GM12878 (cell line): ENCODE data around the gene CSF3. TPM values are rescaled to one million over a fixed set of nuclear protein-coding genes. Genes with fewer than 3 reads are reported as not detected.

Source experiments
- ATAC-seq: fragments of 200-7000 bp; cut with Tn5 transposase; 3 replicates; pipeline ENCODE4 v1.9.1; 2020; ENCODE audit warnings: mild to moderate bottlenecking, moderate library complexity
- BruUV-seq: library from RNA; stranded (reverse); fragments of 400-500 nt; replicated peaks from 2 replicates; lab custom pipeline; 2021; lab: Mats Ljungman, UMichigan
- CTCF ChIA-PET: fragments of 300-600 bp; sonication (Branson Sonifier 250); formaldehyde crosslinking; extraction: SDS; loops from one replicate; lab custom pipeline; 2021; ENCODE audit warnings: inconsistent platforms; lab: Yijun Ruan, JAX
- POLR2A ChIA-PET: fragments of 350-600 bp; formaldehyde crosslinking; extraction: SDS; loops from one replicate; lab custom pipeline; 2021; ENCODE audit warnings: inconsistent platforms; lab: Charles Lee
- RAD21 ChIA-PET: fragments of 300-600 bp; sonication (Branson Sonifier 250); formaldehyde crosslinking; loops from one replicate; lab custom pipeline; 2023; ENCODE audit warnings: antibody characterized with exemption; ENCODE audit not compliant: unreplicated experiment; lab: Charles Lee
- SMC1A ChIA-PET: fragments of 300-600 bp; sonication (Branson Sonifier 250); formaldehyde crosslinking; loops from one replicate; lab custom pipeline; 2023; ENCODE audit not compliant: unreplicated experiment, uncharacterized antibody; lab: Charles Lee
- DNase-seq: peaks from one replicate; pipeline ENCODE4 v3.0.0-alpha.2; 2011; ENCODE audit warnings: low read depth, low spot score
- FAIRE-seq: peaks from 3 replicates; lab custom pipeline; 2011; peaks lifted over from hg19 to GRCh38; lab: Jason Lieb, UNC
- H2AFZ ChIP-seq: 2 replicates; pipeline ENCODE4 v1.6.0; 2011; ENCODE audit warnings: low read depth, low read length, control low read depth; ENCODE audit not compliant: control insufficient read depth
- H3K27ac ChIP-seq: 2 replicates; pipeline ENCODE4 v1.5.1; 2011; ENCODE audit warnings: control low read depth; ENCODE audit not compliant: control insufficient read depth, insufficient read depth
- H3K27me3 ChIP-seq, 2 experiments: replicated peaks in 1 of 2; 2 replicates each; pipeline versions ENCODE4 v1.6.0 to v1.6.1; 2011; ENCODE audit warnings: low read length in 1 of 2; ENCODE audit not compliant: control insufficient read depth in 2 of 2, insufficient read depth in 2 of 2
- H3K36me3 ChIP-seq, 2 experiments: 2 replicates each; pipeline ENCODE4 v1.5.1; 2011; ENCODE audit warnings: low read length in 1 of 2; ENCODE audit not compliant: control insufficient read depth in 2 of 2, insufficient read depth in 2 of 2
- H3K4me1 ChIP-seq: 2 replicates; pipeline ENCODE4 v1.6.1; 2011; ENCODE audit warnings: mild to moderate bottlenecking, low read length, moderate library complexity, mixed read lengths; ENCODE audit not compliant: control insufficient read depth, insufficient read depth
- H3K4me2 ChIP-seq: 2 replicates; pipeline ENCODE4 v1.6.0; 2011; ENCODE audit warnings: control low read depth; ENCODE audit not compliant: control insufficient read depth, insufficient read depth
- H3K4me3 ChIP-seq: fragments of 200-600 bp; sonication (generic); 2 replicates; pipeline ENCODE4 v1.5.1; 2016
- H3K79me2 ChIP-seq: 2 replicates; pipeline ENCODE4 v1.6.0; 2011; ENCODE audit warnings: low read length; ENCODE audit not compliant: control insufficient read depth, insufficient read depth
- H3K9ac ChIP-seq: 2 replicates; pipeline ENCODE4 v1.8.0; 2011; ENCODE audit warnings: low read length, control low read depth, mixed read lengths; ENCODE audit not compliant: control insufficient read depth, insufficient read depth
- H3K9me3 ChIP-seq: replicated peaks from 3 replicates; pipeline ENCODE4 v1.5.1; 2011; ENCODE audit warnings: mild to moderate bottlenecking, low read length; ENCODE audit not compliant: control insufficient read depth, insufficient read depth
- H4K20me1 ChIP-seq: 2 replicates; pipeline ENCODE4 v1.6.0; 2011; ENCODE audit not compliant: control insufficient read depth, insufficient read depth
- ATF3 ChIP-seq: IDR thresholded peaks from 2 replicates; pipeline ENCODE4 v1.6.1; 2011; ENCODE audit warnings: low read depth, mild to moderate bottlenecking, low read length, moderate library complexity, borderline replicate concordance; ENCODE audit errors: extremely low read depth
- JUNB ChIP-seq: IDR thresholded peaks from 2 replicates; pipeline ENCODE4 v1.6.1; 2016; ENCODE audit warnings: antibody characterized with exemption, mild to moderate bottlenecking
- MTA3 ChIP-seq: IDR thresholded peaks from 2 replicates; pipeline ENCODE4 v1.6.1; 2012; ENCODE audit warnings: low read length, inconsistent platforms, borderline replicate concordance
- MYB ChIP-seq: fragments of 150-350 bp; IDR thresholded peaks from 2 replicates; pipeline ENCODE4 v1.6.1; 2014; ENCODE audit warnings: mild to moderate bottlenecking, low read depth, low read length, borderline replicate concordance
- NFYA ChIP-seq: IDR thresholded peaks from 2 replicates; pipeline ENCODE4 v1.6.1; 2011; ENCODE audit warnings: low read depth, mild to moderate bottlenecking, low read length, improper control_type of control experiment, borderline replicate concordance
- PRDM15 ChIP-seq: fragments of 450-650 bp; formaldehyde crosslinking; IDR thresholded peaks from 2 replicates; pipeline ENCODE4 v1.4.0; 2020; ENCODE audit warnings: mild to moderate bottlenecking, moderate library complexity
- RAD51 ChIP-seq: fragments of 450-650 bp; IDR thresholded peaks from 2 replicates; pipeline ENCODE4 v1.6.1; 2016; ENCODE audit warnings: moderate library complexity, mild to moderate bottlenecking, inconsistent platforms
- RBBP5 ChIP-seq: fragments of 200-600 bp; sonication (generic); conservative IDR thresholded peaks from 2 replicates; pipeline ENCODE4 v1.6.1; 2016
- SIX5 ChIP-seq: IDR thresholded peaks from 2 replicates; pipeline ENCODE4 v1.6.1; 2011; ENCODE audit warnings: mild to moderate bottlenecking, low read depth, low read length, moderate library complexity; ENCODE audit not compliant: severe bottlenecking
- TCF7 ChIP-seq: IDR thresholded peaks from 2 replicates; pipeline ENCODE4 v1.6.1; 2014; ENCODE audit warnings: antibody characterized with exemption, borderline replicate concordance
- USF2 ChIP-seq: IDR thresholded peaks from 2 replicates; pipeline ENCODE4 v1.6.1; 2011; ENCODE audit warnings: low read depth, low read length, improper control_type of control experiment, borderline replicate concordance
- ZNF384 ChIP-seq: IDR thresholded peaks from 2 replicates; pipeline ENCODE4 v1.6.1; 2012; ENCODE audit warnings: low read depth, mild to moderate bottlenecking, low read length, improper control_type of control experiment, borderline replicate concordance
- ZNF687 ChIP-seq: fragments of 450-650 bp; IDR thresholded peaks from 2 replicates; pipeline ENCODE4 v1.6.1; 2017; ENCODE audit warnings: mild to moderate bottlenecking, moderate library complexity
- WGBS: methylation state at CpG from one replicate; pipeline ENCODE4 v1.1.6; 2016; ENCODE audit warnings: low lambda C conversion rate; ENCODE audit not compliant: insufficient replicate concordance, insufficient coverage; ENCODE audit errors: missing lambda C conversion rate; 5-methylcytosine and 5-hydroxymethylcytosine counted together
- in situ Hi-C: fragments of 300-500 bp; cut with MboI; formaldehyde crosslinking; loops from 9 replicates; pipeline ENCODE4 v1.14.3; 2018; ENCODE audit warnings: mixed read lengths
- intact Hi-C: fragments of 100-400 bp; cut with micrococcal nuclease; formaldehyde crosslinking; loops from one replicate; pipeline ENCODE4 v1.14.2; 2022; ENCODE audit not compliant: unreplicated experiment
- polyA plus RNA-seq, 11 experiments: library from polyadenylated mRNA; depleted of rRNA in 4 of 11; unstranded in 6 of 11; stranded (reverse) in 5 of 11; fragments of >200 nt; fragmentation: Nextera tagmentation in 4 of 11; fragmentation: Illumina TruSeq in 1 of 11; extraction: Ambion mirVana in 4 of 11; extraction: Trizol in 1 of 11; gene quantifications; 1 replicate in 1 of 11; 2 replicates in 10 of 11; pipeline versions ENCODE4 v1.2.1 to v1.2.3, GENCODE V29; 2011 to 2016; ENCODE audit warnings: inconsistent platforms in 2 of 11, missing spikeins in 2 of 11, low read depth in 1 of 11
- total RNA-seq, 4 experiments: library from RNA; depleted of rRNA in 3 of 4; stranded (reverse); fragments of >200 nt in 3 of 4; fragmentation: Illumina TruSeq in 1 of 4; extraction: Trizol in 1 of 4; gene quantifications; 2 replicates each; pipeline versions ENCODE4 v1.2.1 to v1.2.3, GENCODE V29; 2013 to 2021

CSF3 gene
- total and polyA plus RNA-seq, 10 of the 15 experiments (the other 5 are each of a cell fraction or from before 2014, with no cell fraction given) = 0.09 to 0.28 (median 0.12) TPM; not detected in 5

DNA sequence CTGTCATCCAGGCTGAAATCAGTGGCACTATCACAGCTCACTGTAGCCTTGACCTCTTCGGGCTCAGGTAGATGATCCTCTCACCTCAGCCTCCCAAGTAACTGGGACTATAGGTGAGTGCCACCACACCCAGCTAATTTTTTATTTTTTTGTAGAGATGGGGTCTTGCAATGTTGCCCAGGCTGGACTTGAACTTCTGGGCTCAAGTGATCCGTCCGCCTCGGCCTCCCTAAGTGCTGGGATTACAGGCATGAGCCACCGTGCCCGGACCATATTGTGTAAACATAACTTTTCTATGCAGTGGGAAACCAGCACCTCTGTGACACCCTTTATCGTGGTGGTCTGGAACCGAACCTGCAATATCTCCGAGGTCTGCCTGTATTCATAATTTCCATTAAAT, 11.2 kb upstream of the CSF3 start:
- ChIA-PET SMC1A (no interaction called here), CTCF (no interaction called here), RAD21 (no interaction called here), POLR2A (no interaction called here)
- no TSS peak for BruUV-seq
- H3K36me3 ChIP-seq = no peaks in the 10 kb centered on the region
- no peak for DNase-seq
- H3K9ac ChIP-seq = no peak overlapping the region
- no peak overlapping the region for H3K4me3 ChIP-seq
- no peak for ATAC-seq
- H3K9me3 ChIP-seq = no peaks in the 10 kb centered on the region
- FAIRE-seq = no peak
- no peaks in the 10 kb centered on the region for H3K27me3 ChIP-seq
- H3K4me2 ChIP-seq = no peak overlapping the region
- WGBS = 48% methylated on average over 9 of the region's 9 CpGs
- no peaks in the 10 kb centered on the region for H3K4me1 ChIP-seq
- in situ Hi-C loops (loop anchor here (25.0 kb wide), 1 partner anchor 283 kb away; the partner anchor contains the start of gene CDC6), intact Hi-C loops (no loop called here)
- no peaks in the 10 kb centered on the region for H4K20me1 ChIP-seq
- no peaks in the 10 kb centered on the region for H3K79me2 ChIP-seq
- no peak overlapping the region for H2AFZ ChIP-seq
- no peak overlapping the region for H3K27ac ChIP-seq
- TF ChIP-seq TCF7 = no peak
- no peak for TF ChIP-seq NFYA
- TF ChIP-seq RBBP5 = no peak
- TF ChIP-seq MYB = no peak
- no peak for TF ChIP-seq MTA3
- no peak for TF ChIP-seq RAD51
- TF ChIP-seq ZNF687 = no peak
- no peak for TF ChIP-seq USF2
- TF ChIP-seq ZNF384 = no peak
- TF ChIP-seq SIX5 = no peak
- no peak for TF ChIP-seq ATF3
- TF ChIP-seq PRDM15 (CRISPR knock-in tag) = no peak
- no peak for TF ChIP-seq JUNB
